ENCODE data around the gene C19orf53. TPM values are rescaled to one million over a fixed set of nuclear protein-coding genes. Genes with fewer than 3 reads are reported as not detected.
A peak's percentile ranks its signal among the peaks of the same experiment; 100 is the strongest.

The C19orf53 gene
- total and polyA plus RNA-seq, 10 of the 15 experiments (the other 5 are each of a cell fraction or from before 2014, with no cell fraction given) = 109 to 449 (median 218) TPM

- FAIRE-seq (no peak), ATAC-seq (peak; percentile 31), DNase-seq (ENCODE audit: low read depth, low spot score) (no peak)
- in situ Hi-C loops (cut with MboI) = no loop called here
- ChIA-PET CTCF (interaction anchor here (0.7 to 8.0 kb wide), 10 partner anchors 9 to 66 kb away, joined by 3 to 63 read pairs (median 4); partner anchors contain the start of gene C19orf53), POLR2A (interaction anchor here (1.0 to 5.1 kb wide), 7 partner anchors 23 to 66 kb away, joined by 3 to 37 read pairs (median 20); no protein-coding TSS in a partner anchor), SMC1A (ENCODE audit: uncharacterized antibody, unreplicated experiment) (interaction anchor here (0.7 to 5.6 kb wide), 10 partner anchors 8 to 65 kb away, joined by 3 to 33 read pairs (median 3); partner anchors contain the start of gene C19orf53), RAD21 (ENCODE audit: unreplicated experiment) (interaction anchor here (1.5 to 5.6 kb wide), 6 partner anchors 12 to 65 kb away, joined by 3 to 59 read pairs (median 6); no protein-coding TSS in a partner anchor)
- Histone ChIP-seq H3K4me2 (ENCODE audit: control insufficient read depth, insufficient read depth) (peak overlapping the region; percentile 98), H3K4me1 (ENCODE audit: control insufficient read depth, insufficient read depth, low read length) (peaks cover 16% of the 10 kb centered on the region), H3K9me3 (replicated peaks; ENCODE audit: control insufficient read depth, insufficient read depth, low read length) (no peaks in the 10 kb centered on the region), H2AFZ (ENCODE audit: control insufficient read depth, low read depth, low read length) (peak overlapping the region; percentile 70), H4K20me1 (ENCODE audit: control insufficient read depth, insufficient read depth) (no peaks in the 10 kb centered on the region), H3K27ac (ENCODE audit: control insufficient read depth, insufficient read depth) (peak overlapping the region; percentile 84), H3K9ac (ENCODE audit: control insufficient read depth, insufficient read depth, low read length) (peak overlapping the region; percentile 77), H3K79me2 (ENCODE audit: control insufficient read depth, insufficient read depth, low read length) (peaks cover 12% of the 10 kb centered on the region), H3K36me3 (ENCODE audit: control insufficient read depth in 2 of 2, insufficient read depth in 2 of 2, low read length in 1 of 2) (no peaks in the 10 kb centered on the region), H3K4me3 (peak overlapping the region; percentile 70), H3K27me3 (replicated peaks in 1 of 2; ENCODE audit: control insufficient read depth in 2 of 2, insufficient read depth in 2 of 2, low read length in 1 of 2) (no peaks in the 10 kb centered on the region)
- intact Hi-C loops (cut with micrococcal nuclease; ENCODE audit: unreplicated experiment) = loop anchor here (5.0 kb wide), 1 partner anchor 41 kb away; no protein-coding TSS in a partner anchor
- BruUV-seq (replicated peaks) = TSS peak; percentile 64
- 9% methylated on average over 12 of the region's 12 CpGs for WGBS (ENCODE audit: insufficient coverage, insufficient replicate concordance, low lambda C conversion rate, missing lambda C conversion rate)
- TF ChIP-seq CREM (IDR thresholded peaks at IDR 0.05; ENCODE audit: low read depth) = peak; percentile 77
- TF ChIP-seq CREB1 (IDR thresholded peaks at IDR 0.05; ENCODE audit: low read depth) = 0 out of 2 replicates have a peak, but pooled peaks have one; percentile 28
- peak; percentile 20; the same call in 1 of the 2 replicates for TF ChIP-seq JUND (IDR thresholded peaks at IDR 0.05; ENCODE audit: low read depth, low read length)
- TF ChIP-seq BCL11A (IDR thresholded peaks at IDR 0.05; ENCODE audit: low read depth, low read length) = peak; percentile 50; the same call in 1 of the 2 replicates
- 0 out of 2 replicates have a peak, but pooled peaks have one; percentile 25 for TF ChIP-seq NR2F1 (conservative IDR thresholded peaks at IDR 0.05)
- peak; percentile 92 for TF ChIP-seq RELA (IDR thresholded peaks at IDR 0.05; ENCODE audit: borderline replicate concordance, partially characterized antibody)
- no peak for TF ChIP-seq NR2C2 (IDR thresholded peaks at IDR 0.05; ENCODE audit: borderline replicate concordance, control insufficient read depth, insufficient read length, low read depth)
- 0 out of 2 replicates have a peak, but pooled peaks have one; percentile 42 for TF ChIP-seq NFIC (IDR thresholded peaks at IDR 0.05; ENCODE audit: low read depth, low read length)
- no peak for TF ChIP-seq ATF7 (IDR thresholded peaks at IDR 0.05; ENCODE audit: low read depth)
- TF ChIP-seq MTA2 (IDR thresholded peaks at IDR 0.05; ENCODE audit: low read depth) = peak; percentile 29
- TF ChIP-seq FOS (IDR thresholded peaks at IDR 0.05; ENCODE audit: borderline replicate concordance, extremely low read depth, insufficient read length) = no peak
- no peak for TF ChIP-seq CBX3 (IDR thresholded peaks at IDR 0.05; ENCODE audit: borderline replicate concordance, low read depth)
- TF ChIP-seq REST (IDR thresholded peaks at IDR 0.05; ENCODE audit: low read depth, low read length) = no peak
- TF ChIP-seq RELB (IDR thresholded peaks at IDR 0.05; ENCODE audit: low read depth) = peak; percentile 64; the same call in 1 of the 2 replicates
- no peak for TF ChIP-seq GABPA (IDR thresholded peaks at IDR 0.05; ENCODE audit: low read depth)
- TF ChIP-seq IRF4 (IDR thresholded peaks at IDR 0.05; ENCODE audit: low read depth, low read length) = peak; percentile 74
- TF ChIP-seq MTA3 (IDR thresholded peaks at IDR 0.05; ENCODE audit: borderline replicate concordance, low read length) = peak; percentile 63; the same call in 1 of the 2 replicates
- TF ChIP-seq ETV6 (conservative IDR thresholded peaks at IDR 0.05 in 1 of 2, IDR thresholded peaks at IDR 0.05 in 1 of 2; ENCODE audit: borderline replicate concordance in 1 of 2, low read depth in 1 of 2) = peak in 1 of 2 experiments; percentile 66; a peak in 2 of 4 replicates
- peak; percentile 85 for TF ChIP-seq IKZF1 (conservative IDR thresholded peaks at IDR 0.05)
Measured at GRCh38 chr19:13796301-13797057, 22.2 kb downstream of the C19orf53 start.

Measured in GM12878 (cell line).